AML-193 (cell line): ENCODE measurements around the gene SSR4.

ENCODE experiments used
- DNase-seq, 2 experiments: peaks; one replicate each; lab custom pipeline; 2025; lab: John Stamatoyannopoulos, UW

The SSR4 gene

DNA sequence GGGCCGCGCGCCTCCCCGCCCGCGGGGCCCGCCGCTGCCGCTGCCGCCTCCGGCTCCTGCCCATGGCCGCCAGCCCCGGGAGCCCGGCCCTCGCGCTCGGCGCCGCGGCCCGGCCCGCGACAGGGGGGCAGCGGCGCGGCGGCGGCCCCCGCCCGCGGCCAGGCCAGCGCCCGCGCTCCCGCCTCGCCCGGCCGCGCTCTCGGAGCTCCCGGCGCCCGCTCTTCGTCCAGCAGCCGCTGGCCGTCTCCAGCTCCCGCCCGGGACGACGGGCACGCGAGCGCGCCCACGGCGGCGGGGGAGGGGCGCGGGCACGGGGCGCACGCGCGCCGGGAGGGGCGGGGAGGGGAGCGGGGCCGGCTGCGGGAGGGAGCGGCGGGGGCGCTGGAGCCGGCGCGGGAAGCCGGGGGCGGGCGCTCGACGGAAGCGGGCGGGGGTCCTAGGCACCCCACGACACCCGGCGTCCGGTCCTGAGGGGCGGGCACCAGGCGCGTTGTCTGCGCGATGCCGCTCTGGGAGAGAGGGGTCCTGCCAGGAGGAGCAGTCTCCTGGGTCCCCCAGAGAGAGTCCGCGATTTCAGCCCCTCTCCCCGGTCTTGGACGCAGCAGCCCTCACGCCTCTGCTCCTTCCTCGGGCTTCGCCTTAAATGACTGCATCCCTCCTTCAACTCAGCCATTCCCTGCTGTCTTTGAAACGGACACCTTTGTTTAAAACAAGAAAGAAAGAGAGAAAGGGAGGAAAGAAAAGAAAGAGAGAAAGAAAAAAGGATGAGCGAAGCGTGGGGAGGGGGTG lies 36.4 kb downstream of the SSR4 start:
- no peak for DNase-seq

GRCh38 chrX:153831429-153832150 lies 37.1 kb downstream of the SSR4 start:
- DNase-seq = no peak

DNA sequence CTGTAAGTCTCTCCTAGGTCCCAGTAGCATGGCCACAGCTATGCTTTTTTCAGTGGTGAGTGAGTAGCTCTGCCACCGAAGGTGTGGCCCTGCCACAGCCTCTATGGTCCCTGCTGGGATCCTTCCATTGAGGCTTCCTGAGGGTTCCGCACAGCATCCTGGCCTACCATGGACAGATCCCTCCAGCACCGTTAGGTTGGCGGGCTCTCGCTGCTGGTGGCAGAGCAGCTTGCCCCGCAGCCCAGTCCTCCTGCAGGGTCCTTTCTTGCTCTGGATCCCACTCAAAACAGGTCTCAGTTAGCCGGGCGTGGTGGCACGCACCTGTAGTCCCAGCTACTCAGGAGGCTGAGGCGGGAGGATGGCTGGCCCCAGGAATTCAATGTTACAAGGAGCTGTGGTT lies 38.3 kb downstream of the SSR4 start:
- DNase-seq = no peak

GRCh38 chrX:153836921-153837320 lies 42.5 kb downstream of the SSR4 start:
- no peak for DNase-seq

DNA sequence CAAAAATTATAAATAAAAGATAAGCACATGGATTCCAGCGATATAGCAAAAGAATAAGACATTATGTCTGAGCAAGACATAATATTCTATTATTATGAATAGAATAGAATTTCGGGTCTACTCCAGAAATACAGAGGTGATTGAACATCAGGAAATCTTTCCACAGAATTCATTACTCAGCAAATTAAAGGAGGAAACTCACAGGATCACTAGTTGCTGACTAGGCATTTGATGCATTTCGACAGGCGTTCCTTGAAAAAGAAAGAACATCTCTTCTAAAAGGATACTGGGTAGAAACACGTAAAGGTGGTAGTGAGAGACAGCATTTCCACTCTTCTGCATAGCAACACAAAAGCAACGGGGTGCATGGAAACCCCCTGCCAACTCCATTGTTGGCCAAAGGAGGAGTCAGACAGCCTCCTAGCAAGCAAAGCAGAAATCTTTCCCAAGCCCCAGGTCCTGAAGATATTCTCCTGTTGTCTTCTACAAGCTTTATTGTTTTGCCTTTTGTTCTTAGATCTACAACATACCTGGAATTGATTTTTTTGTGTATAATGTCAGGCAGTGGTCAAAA lies 50.1 kb downstream of the SSR4 start:
- DNase-seq = no peak

DNA sequence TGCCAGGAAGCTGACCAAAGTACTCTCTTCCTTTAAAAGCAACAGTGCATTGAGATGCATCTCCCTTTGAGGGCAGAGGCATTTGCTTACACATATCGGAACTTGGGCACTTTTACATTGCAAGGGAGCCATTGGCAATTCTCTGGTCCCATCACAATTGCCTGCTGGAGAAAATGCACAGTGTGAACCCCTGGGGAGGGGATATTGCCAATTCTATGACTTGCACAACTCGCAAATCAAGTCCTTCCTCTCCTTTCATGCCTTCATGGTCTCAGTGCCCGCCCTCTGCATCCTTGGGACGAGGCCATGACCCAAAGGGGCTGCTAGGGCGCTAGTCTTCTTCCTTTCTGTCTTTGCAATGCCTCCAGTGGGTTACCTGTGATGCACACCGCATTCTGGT lies 50.7 kb downstream of the SSR4 start:
- no peak for DNase-seq

DNA sequence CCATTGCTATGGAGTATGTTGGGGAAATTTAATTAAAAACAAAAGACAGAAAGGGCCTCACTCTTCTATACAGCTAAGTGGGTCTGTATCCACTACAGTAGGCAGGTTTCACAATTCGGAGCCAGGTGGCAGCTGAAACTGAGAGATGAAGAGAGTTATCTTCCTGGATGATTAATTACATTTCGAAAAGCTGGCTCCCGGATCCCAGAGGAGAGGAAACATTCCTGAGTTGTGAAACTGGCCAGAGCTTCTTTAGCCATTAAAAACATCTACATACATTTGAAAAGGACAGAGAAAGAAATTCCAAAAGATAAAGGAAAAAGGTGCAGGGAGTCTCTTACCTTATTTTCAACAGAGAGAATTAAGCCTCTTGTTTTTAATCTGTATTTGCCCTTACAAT lies 51.4 kb downstream of the SSR4 start:
- no peak for DNase-seq
